PC-3 (cell line): ENCODE measurements around the gene ARHGAP28. TPM values are rescaled to one million over a fixed set of nuclear protein-coding genes. Genes with fewer than 3 reads are reported as not detected.

Source experiments
- ATAC-seq: fragments of 200-7000 bp; cut with Tn5 transposase; 2 replicates; pipeline ENCODE4 v1.9.1; 2020; ENCODE audit warnings: mild to moderate bottlenecking, moderate library complexity
- BruUV-seq: library from RNA; stranded (reverse); fragments of 400-500 nt; replicated peaks from 2 replicates; lab custom pipeline; 2021; lab: Mats Ljungman, UMichigan
- CTCF ChIA-PET: fragments of 300-600 bp; sonication (Branson Sonifier 250); formaldehyde crosslinking; loops from one replicate; lab custom pipeline; 2022; ENCODE audit warnings: antibody characterized with exemption; lab: Charles Lee
- POLR2A ChIA-PET: fragments of 300-600 bp; sonication (Branson Sonifier 250); formaldehyde crosslinking; loops from one replicate; lab custom pipeline; 2022; ENCODE audit warnings: antibody characterized with exemption; ENCODE audit not compliant: unreplicated experiment; lab: Charles Lee
- DNase-seq: peaks from one replicate; pipeline ENCODE4 v3.0.0-alpha.2; 2015
- H2AFZ ChIP-seq: fragments of 300-600 bp; sonication (generic); 2 replicates; pipeline ENCODE4 v1.6.0; 2016; ENCODE audit warnings: antibody characterized with exemption, low read length
- H3F3A ChIP-seq: fragments of 300-600 bp; sonication (generic); one replicate; pipeline ENCODE4 v1.6.0; 2017; ENCODE audit warnings: antibody characterized with exemption, low read length, control low read depth, mild to moderate bottlenecking; ENCODE audit not compliant: unreplicated experiment
- H3K27ac ChIP-seq: fragments of 300-600 bp; sonication (generic); 2 replicates; pipeline ENCODE4 v1.5.1; 2016; ENCODE audit warnings: mild to moderate bottlenecking, low read length
- H3K27me3 ChIP-seq: fragments of 300-600 bp; sonication (generic); 2 replicates; pipeline ENCODE4 v1.6.1; 2016; ENCODE audit warnings: low read length, mixed read lengths
- H3K36me3 ChIP-seq: fragments of 300-600 bp; sonication (generic); 2 replicates; pipeline ENCODE4 v1.6.1; 2016; ENCODE audit warnings: low read depth, mixed run types, low read length, mixed read lengths
- H3K4me1 ChIP-seq: fragments of 300-600 bp; sonication (generic); 2 replicates; pipeline ENCODE4 v1.5.1; 2016; ENCODE audit warnings: low read length; ENCODE audit not compliant: insufficient read depth
- H3K4me2 ChIP-seq: fragments of 300-600 bp; sonication (generic); 2 replicates; pipeline ENCODE4 v1.6.0; 2016; ENCODE audit warnings: low read length
- H3K4me3 ChIP-seq: fragments of 300-600 bp; sonication (generic); 2 replicates; pipeline ENCODE4 v1.5.1; 2016; ENCODE audit warnings: mild to moderate bottlenecking, low read length, mixed read lengths
- H3K79me2 ChIP-seq: fragments of 300-600 bp; sonication (generic); 2 replicates; pipeline ENCODE4 v1.6.1; 2017; ENCODE audit warnings: low read length, mixed read lengths
- H3K9ac ChIP-seq: fragments of 300-600 bp; sonication (generic); 2 replicates; pipeline ENCODE4 v1.6.0; 2016; ENCODE audit warnings: mild to moderate bottlenecking, low read length
- H3K9me2 ChIP-seq: fragments of 300-600 bp; sonication (generic); replicated peaks from 2 replicates; pipeline ENCODE4 v1.6.1; 2016; ENCODE audit warnings: mixed run types, low read length, mixed read lengths
- H3K9me3 ChIP-seq: fragments of 300-600 bp; sonication (generic); 2 replicates; pipeline ENCODE4 v1.6.1; 2016; ENCODE audit warnings: low read length, mixed read lengths
- H4K20me1 ChIP-seq: fragments of 300-600 bp; sonication (generic); 2 replicates; pipeline ENCODE4 v1.6.1; 2016; ENCODE audit warnings: low read length, mixed read lengths
- CTCF ChIP-seq: fragments of 300-600 bp; sonication (generic); conservative IDR thresholded peaks from 2 replicates; pipeline ENCODE4 v1.5.1; 2017; ENCODE audit warnings: antibody characterized with exemption, low read depth, mild to moderate bottlenecking, low read length
- EZH2 ChIP-seq: fragments of 300-600 bp; sonication (generic); IDR thresholded peaks from one replicate; pipeline ENCODE4 v1.6.1; 2017; ENCODE audit warnings: antibody characterized with exemption, mild to moderate bottlenecking, low read length; ENCODE audit not compliant: unreplicated experiment
- EZH2phosphoT487 ChIP-seq: fragments of 300-600 bp; sonication (generic); IDR thresholded peaks from 2 replicates; pipeline ENCODE4 v1.6.1; 2018; ENCODE audit warnings: mild to moderate bottlenecking, antibody characterized with exemption, low read length, borderline replicate concordance
- intact Hi-C: fragments of 100-400 bp; cut with micrococcal nuclease; formaldehyde crosslinking; loops from 2 replicates; pipeline ENCODE4 v1.9.0; 2023
- total RNA-seq: library from RNA; depleted of rRNA; stranded (reverse); fragments of >200 nt; gene quantifications from 2 replicates; pipeline ENCODE4 v1.2.3, GENCODE V29; 2014

ARHGAP28 gene
- total RNA-seq, 1 experiment from 2014 or later = 10.0 TPM

- H3K36me3 ChIP-seq = no peaks in the 10 kb centered on the region
- H3K4me2 ChIP-seq = no peak overlapping the region
- BruUV-seq = no TSS peak
- H3K27ac ChIP-seq = no peak overlapping the region
- H3K9me3 ChIP-seq = no peaks in the 10 kb centered on the region
- CTCF ChIA-PET = no interaction called here
- H3F3A ChIP-seq = no peaks in the 10 kb centered on the region
- H3K27me3 ChIP-seq = peaks cover 83% of the 10 kb centered on the region
- no peak overlapping the region for H3K9ac ChIP-seq
- no peaks in the 10 kb centered on the region for H3K9me2 ChIP-seq
- intact Hi-C loops = no loop called here
- ATAC-seq (no peak), DNase-seq (no peak)
- no peaks in the 10 kb centered on the region for H3K79me2 ChIP-seq
- POLR2A ChIA-PET = no interaction called here
- TF ChIP-seq CTCF (no peak), EZH2phosphoT487 (no peak), EZH2 (no peak)
- H2AFZ ChIP-seq = no peak overlapping the region
- no peaks in the 10 kb centered on the region for H4K20me1 ChIP-seq
- H3K4me1 ChIP-seq = no peaks in the 10 kb centered on the region
- no peak overlapping the region for H3K4me3 ChIP-seq
These were observed 219.0 kb downstream of the ARHGAP28 start for GRCh38 chr18:6948281-6949055.

- H3K36me3 ChIP-seq = no peaks in the 10 kb centered on the region
- BruUV-seq = no TSS peak
- CTCF ChIA-PET = no interaction called here
- no peak overlapping the region for H3K4me2 ChIP-seq
- no peaks in the 10 kb centered on the region for H4K20me1 ChIP-seq
- intact Hi-C loops = no loop called here
- DNase-seq (no peak), ATAC-seq (no peak)
- H2AFZ ChIP-seq = no peak overlapping the region
- no peaks in the 10 kb centered on the region for H3K9me3 ChIP-seq
- H3K4me3 ChIP-seq = no peak overlapping the region
- H3F3A ChIP-seq = no peaks in the 10 kb centered on the region
- no peaks in the 10 kb centered on the region for H3K4me1 ChIP-seq
- H3K9ac ChIP-seq = no peak overlapping the region
- POLR2A ChIA-PET = no interaction called here
- H3K27ac ChIP-seq = no peak overlapping the region
- peaks cover 87% of the 10 kb centered on the region for H3K27me3 ChIP-seq
- H3K79me2 ChIP-seq = no peaks in the 10 kb centered on the region
- TF ChIP-seq EZH2 (no peak), CTCF (no peak)
- no peaks in the 10 kb centered on the region for H3K9me2 ChIP-seq
These were observed 220.5 kb downstream of the ARHGAP28 start for GRCh38 chr18:6949800-6950586.

GRCh38 chr18:6950641-6951040 is 221.1 kb downstream of the ARHGAP28 start:
- no peaks in the 10 kb centered on the region for H4K20me1 ChIP-seq
- H3K4me2 ChIP-seq = no peak overlapping the region
- intact Hi-C loops = no loop called here
- no peaks in the 10 kb centered on the region for H3K36me3 ChIP-seq
- BruUV-seq = no TSS peak
- ATAC-seq (no peak), DNase-seq (no peak)
- H2AFZ ChIP-seq = no peak overlapping the region
- no peaks in the 10 kb centered on the region for H3K4me1 ChIP-seq
- no peak for TF ChIP-seq CTCF
- TF ChIP-seq EZH2phosphoT487 = no peak
- H3K9me3 ChIP-seq = no peaks in the 10 kb centered on the region
- no peak overlapping the region for H3K4me3 ChIP-seq
- H3K27ac ChIP-seq = no peak overlapping the region
- ChIA-PET CTCF (no interaction called here), POLR2A (no interaction called here)
- H3K27me3 ChIP-seq = peaks cover 87% of the 10 kb centered on the region
- no peaks in the 10 kb centered on the region for H3K9me2 ChIP-seq
- H3K79me2 ChIP-seq = no peaks in the 10 kb centered on the region
- no peaks in the 10 kb centered on the region for H3F3A ChIP-seq
- no peak overlapping the region for H3K9ac ChIP-seq
